Measurements from ENCODE around the gene DOCK3. TPM values are rescaled to one million over a fixed set of nuclear protein-coding genes. Genes with fewer than 3 reads are reported as not detected.
A peak's percentile ranks its signal among the peaks of the same experiment; 100 is the strongest.

The DOCK3 gene
- total RNA-seq, 2 donors from 2014 or later = 7.7 to 8.5 TPM

DNA sequence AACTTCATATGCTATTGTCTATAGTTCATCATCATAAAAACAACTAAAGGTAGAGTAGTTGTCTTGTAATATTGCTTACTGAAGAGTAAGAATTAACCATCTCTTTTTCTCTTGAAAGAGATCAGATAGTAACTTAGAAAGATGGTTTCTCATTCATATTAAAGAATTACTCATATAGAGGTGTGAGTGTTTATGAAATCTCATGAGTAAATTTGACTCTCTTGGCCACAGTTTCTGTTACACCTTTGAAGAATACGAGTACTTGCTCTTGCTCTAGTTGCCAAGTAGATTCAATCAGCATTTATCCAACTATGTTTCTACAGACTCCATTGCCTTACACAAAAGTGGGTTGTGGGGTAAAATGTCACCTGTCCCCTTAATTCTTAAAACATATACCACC, 463.0 kb downstream of the DOCK3 start:
- no peak for DNase-seq
- H3K27me3 Mint-ChIP-seq (ENCODE audit: insufficient read depth) = no peaks in the 10 kb centered on the region
- H3K4me1 ChIP-seq (ENCODE audit: control insufficient read depth, insufficient read depth, low read length) = no peaks in the 10 kb centered on the region
- no peak overlapping the region for H3K4me3 ChIP-seq (ENCODE audit: low read length)
- peaks cover 2% of the 10 kb centered on the region for H3K9me3 ChIP-seq (ENCODE audit: control insufficient read depth, low read length)
- 100% methylated on average over 1 of the region's 1 CpG for WGBS, 2 experiments (ENCODE audit: insufficient coverage in 1 of 2, insufficient read length in 1 of 2)
- H3K36me3 Mint-ChIP-seq (ENCODE audit: low read depth) = peaks cover 3% of the 10 kb centered on the region
- H3K4me3 Mint-ChIP-seq = no peak overlapping the region
- no peaks in the 10 kb centered on the region for H3K27me3 ChIP-seq (ENCODE audit: control insufficient read depth, insufficient read depth, low read length, poor library complexity, severe bottlenecking)
- H3K4me1 Mint-ChIP-seq = no peaks in the 10 kb centered on the region
- TF ChIP-seq, protein P1, sequence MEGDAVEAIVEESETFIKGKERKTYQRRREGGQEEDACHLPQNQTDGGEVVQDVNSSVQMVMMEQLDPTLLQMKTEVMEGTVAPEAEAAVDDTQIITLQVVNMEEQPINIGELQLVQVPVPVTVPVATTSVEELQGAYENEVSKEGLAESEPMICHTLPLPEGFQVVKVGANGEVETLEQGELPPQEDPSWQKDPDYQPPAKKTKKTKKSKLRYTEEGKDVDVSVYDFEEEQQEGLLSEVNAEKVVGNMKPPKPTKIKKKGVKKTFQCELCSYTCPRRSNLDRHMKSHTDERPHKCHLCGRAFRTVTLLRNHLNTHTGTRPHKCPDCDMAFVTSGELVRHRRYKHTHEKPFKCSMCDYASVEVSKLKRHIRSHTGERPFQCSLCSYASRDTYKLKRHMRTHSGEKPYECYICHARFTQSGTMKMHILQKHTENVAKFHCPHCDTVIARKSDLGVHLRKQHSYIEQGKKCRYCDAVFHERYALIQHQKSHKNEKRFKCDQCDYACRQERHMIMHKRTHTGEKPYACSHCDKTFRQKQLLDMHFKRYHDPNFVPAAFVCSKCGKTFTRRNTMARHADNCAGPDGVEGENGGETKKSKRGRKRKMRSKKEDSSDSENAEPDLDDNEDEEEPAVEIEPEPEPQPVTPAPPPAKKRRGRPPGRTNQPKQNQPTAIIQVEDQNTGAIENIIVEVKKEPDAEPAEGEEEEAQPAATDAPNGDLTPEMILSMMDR (conservative IDR thresholded peaks at IDR 0.05) = no peak
- no peak overlapping the region for H3K27ac ChIP-seq (ENCODE audit: low read depth, low read length)
- no peak overlapping the region for H3K9ac ChIP-seq (ENCODE audit: extremely low read depth, low read length, poor library complexity, severe bottlenecking)
- H3K9me3 Mint-ChIP-seq = peaks cover 11% of the 10 kb centered on the region
- no peaks in the 10 kb centered on the region for H3K36me3 ChIP-seq (ENCODE audit: control insufficient read depth, insufficient read depth, low read length)
- H3K27ac Mint-ChIP-seq = no peak overlapping the region

DNA sequence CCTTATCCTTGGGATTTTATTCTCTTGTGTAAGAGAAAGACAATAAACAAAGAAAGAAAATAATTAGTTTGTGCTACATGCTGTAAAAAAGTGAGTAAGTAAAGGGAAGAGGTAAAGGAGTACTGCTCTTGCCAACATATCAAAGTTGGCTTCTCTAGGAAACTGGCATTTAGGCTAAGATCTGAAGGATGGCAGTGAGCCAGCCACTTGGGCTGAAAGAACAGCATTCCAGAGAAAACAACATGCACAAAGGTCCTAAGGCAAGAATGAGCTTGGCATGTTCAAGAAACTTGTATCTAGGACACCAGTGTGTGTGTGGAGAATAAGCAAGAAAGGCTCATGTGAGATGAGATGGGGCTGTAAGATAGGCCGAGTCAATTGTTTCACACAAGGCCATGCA, 464.9 kb downstream of the DOCK3 start:
- Mint-ChIP-seq H3K4me3 (no peak overlapping the region), H3K9me3 (no peaks in the 10 kb centered on the region), H3K27me3 (ENCODE audit: insufficient read depth) (no peaks in the 10 kb centered on the region), H3K27ac (no peak overlapping the region), H3K4me1 (no peaks in the 10 kb centered on the region), H3K36me3 (ENCODE audit: low read depth) (no peaks in the 10 kb centered on the region)
- Histone ChIP-seq H3K9ac (ENCODE audit: extremely low read depth, low read length, poor library complexity, severe bottlenecking) (no peak overlapping the region), H3K4me1 (ENCODE audit: control insufficient read depth, insufficient read depth, low read length) (no peaks in the 10 kb centered on the region), H3K27ac (ENCODE audit: low read depth, low read length) (no peak overlapping the region), H3K4me3 (ENCODE audit: low read length) (no peak overlapping the region), H3K9me3 (ENCODE audit: control insufficient read depth, low read length) (no peaks in the 10 kb centered on the region), H3K27me3 (ENCODE audit: control insufficient read depth, insufficient read depth, low read length, poor library complexity, severe bottlenecking) (no peaks in the 10 kb centered on the region), H3K36me3 (ENCODE audit: control insufficient read depth, insufficient read depth, low read length) (no peaks in the 10 kb centered on the region)
- TF ChIP-seq, protein P1 (conservative IDR thresholded peaks at IDR 0.05) = no peak
- DNase-seq = no peak
- WGBS, 2 experiments (ENCODE audit: insufficient coverage in 1 of 2, insufficient read length in 1 of 2) = 88 to 90% methylated on average over 1 of the region's 1 CpG

DNA sequence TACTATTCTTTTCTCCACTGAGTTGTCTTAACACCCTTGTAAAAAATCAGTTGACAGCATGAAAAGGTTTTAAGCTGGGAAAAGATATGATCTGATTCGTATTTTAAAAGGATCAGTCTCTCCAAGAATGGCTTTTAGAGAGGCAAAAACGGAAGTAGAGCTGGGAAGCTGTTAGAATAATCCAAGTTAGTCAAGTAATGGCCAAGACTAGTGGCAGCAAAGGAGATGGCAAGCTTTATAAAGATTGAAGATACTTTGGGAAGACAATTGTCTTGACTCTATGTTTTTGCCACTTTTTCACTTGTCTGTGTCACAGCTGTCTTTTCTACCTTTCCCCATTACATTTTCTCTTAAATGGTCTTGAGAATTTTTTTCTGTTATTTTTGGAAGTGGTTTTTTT, 466.8 kb downstream of the DOCK3 start:
- Mint-ChIP-seq H3K27ac (no peak overlapping the region), H3K4me3 (no peak overlapping the region), H3K9me3 (no peaks in the 10 kb centered on the region), H3K27me3 (ENCODE audit: insufficient read depth) (no peaks in the 10 kb centered on the region), H3K36me3 (ENCODE audit: low read depth) (no peaks in the 10 kb centered on the region), H3K4me1 (no peaks in the 10 kb centered on the region)
- Histone ChIP-seq H3K4me3 (ENCODE audit: low read length) (no peak overlapping the region), H3K27ac (ENCODE audit: low read depth, low read length) (no peak overlapping the region), H3K27me3 (ENCODE audit: control insufficient read depth, insufficient read depth, low read length, poor library complexity, severe bottlenecking) (no peaks in the 10 kb centered on the region), H3K4me1 (ENCODE audit: control insufficient read depth, insufficient read depth, low read length) (no peaks in the 10 kb centered on the region), H3K9me3 (ENCODE audit: control insufficient read depth, low read length) (no peaks in the 10 kb centered on the region), H3K36me3 (ENCODE audit: control insufficient read depth, insufficient read depth, low read length) (no peaks in the 10 kb centered on the region), H3K9ac (ENCODE audit: extremely low read depth, low read length, poor library complexity, severe bottlenecking) (no peak overlapping the region)
- DNase-seq = no peak
- TF ChIP-seq, protein P1 (conservative IDR thresholded peaks at IDR 0.05) = peak; percentile 63
- 76 to 84% methylated on average over 2 of the region's 2 CpGs for WGBS, 2 experiments (ENCODE audit: insufficient coverage in 1 of 2, insufficient read length in 1 of 2)
